Measurements from ENCODE around the gene TMEM132E. TPM values are rescaled to one million over a fixed set of nuclear protein-coding genes. Genes with fewer than 3 reads are reported as not detected.

The TMEM132E gene
- total RNA-seq, 2 experiments from 2014 or later, result 0.07 TPM; not detected in 1

DNA sequence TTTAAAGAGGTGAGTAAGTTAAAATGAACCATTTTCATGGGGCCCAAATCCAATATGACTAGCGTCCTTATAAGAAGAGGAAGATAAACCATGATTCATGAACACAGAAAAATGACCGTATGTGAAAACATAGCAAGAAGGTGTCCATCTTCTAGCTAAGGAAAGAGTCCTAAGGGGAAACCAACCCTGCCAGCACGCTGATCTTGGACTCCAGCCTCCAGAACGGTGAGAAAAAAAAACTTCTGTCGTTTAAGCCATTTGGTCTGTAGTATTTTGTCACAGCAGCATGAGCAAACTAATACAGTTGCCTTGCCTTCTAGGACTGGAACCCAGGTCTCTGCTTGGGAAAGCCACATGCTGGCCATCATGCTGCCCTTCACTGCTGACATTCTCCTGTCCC lies 4.2 kb upstream of the TMEM132E start:
- H3K27me3 Mint-ChIP-seq, result peaks cover 72% of the 10 kb centered on the region
- TF ChIP-seq, protein P1, sequence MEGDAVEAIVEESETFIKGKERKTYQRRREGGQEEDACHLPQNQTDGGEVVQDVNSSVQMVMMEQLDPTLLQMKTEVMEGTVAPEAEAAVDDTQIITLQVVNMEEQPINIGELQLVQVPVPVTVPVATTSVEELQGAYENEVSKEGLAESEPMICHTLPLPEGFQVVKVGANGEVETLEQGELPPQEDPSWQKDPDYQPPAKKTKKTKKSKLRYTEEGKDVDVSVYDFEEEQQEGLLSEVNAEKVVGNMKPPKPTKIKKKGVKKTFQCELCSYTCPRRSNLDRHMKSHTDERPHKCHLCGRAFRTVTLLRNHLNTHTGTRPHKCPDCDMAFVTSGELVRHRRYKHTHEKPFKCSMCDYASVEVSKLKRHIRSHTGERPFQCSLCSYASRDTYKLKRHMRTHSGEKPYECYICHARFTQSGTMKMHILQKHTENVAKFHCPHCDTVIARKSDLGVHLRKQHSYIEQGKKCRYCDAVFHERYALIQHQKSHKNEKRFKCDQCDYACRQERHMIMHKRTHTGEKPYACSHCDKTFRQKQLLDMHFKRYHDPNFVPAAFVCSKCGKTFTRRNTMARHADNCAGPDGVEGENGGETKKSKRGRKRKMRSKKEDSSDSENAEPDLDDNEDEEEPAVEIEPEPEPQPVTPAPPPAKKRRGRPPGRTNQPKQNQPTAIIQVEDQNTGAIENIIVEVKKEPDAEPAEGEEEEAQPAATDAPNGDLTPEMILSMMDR (IDR thresholded peaks at IDR 0.05), result no peak
- ATAC-seq (no peak), DNase-seq (no peak)
- intact Hi-C loops (cut with micrococcal nuclease), result no loop called here
- H3K9me3 Mint-ChIP-seq, result no peaks in the 10 kb centered on the region
- no peak overlapping the region for H3K27ac Mint-ChIP-seq
- no peaks in the 10 kb centered on the region for H3K36me3 Mint-ChIP-seq (ENCODE audit: low read depth)
- ChIA-PET POLR2A (no interaction called here), CTCF (interaction anchor here (1.0 kb wide), 1 partner anchor 10 kb away, joined by 3 read pairs; no protein-coding TSS in a partner anchor)
- H3K4me3 Mint-ChIP-seq, result no peak overlapping the region
- H3K4me1 Mint-ChIP-seq (ENCODE audit: low read depth), result peaks cover 7% of the 10 kb centered on the region

DNA sequence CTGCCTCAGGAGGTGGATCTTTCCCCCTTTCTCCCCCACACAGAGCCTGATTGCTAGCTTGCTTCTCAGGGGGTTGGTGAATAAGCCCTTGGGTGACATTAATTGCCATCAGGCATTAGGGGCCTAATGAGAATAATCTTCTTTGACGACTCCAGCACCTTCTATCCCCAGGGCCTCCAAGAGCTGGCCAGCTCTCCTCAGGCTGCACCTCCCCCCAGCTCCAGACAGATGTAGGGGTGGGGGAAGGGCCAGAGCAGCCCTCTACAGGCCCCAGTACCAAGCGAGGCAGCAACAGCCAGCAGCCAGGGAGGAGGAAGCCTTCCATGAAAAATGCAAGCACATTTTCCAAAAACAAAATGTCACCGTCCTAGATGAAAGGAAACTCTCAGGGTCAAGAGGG lies 1.4 kb upstream of the TMEM132E start:
- ATAC-seq (no peak), DNase-seq (no peak)
- no peaks in the 10 kb centered on the region for H3K9me3 Mint-ChIP-seq
- no peak overlapping the region for H3K27ac Mint-ChIP-seq
- intact Hi-C loops (cut with micrococcal nuclease), result no loop called here
- H3K4me1 Mint-ChIP-seq (ENCODE audit: low read depth), result peaks cover 13% of the 10 kb centered on the region
- CTCF ChIA-PET, result interaction anchor here (1.1 to 1.2 kb wide), 2 partner anchors 11 to 249 kb away, joined by 3 to 4 read pairs; no protein-coding TSS in a partner anchor
- TF ChIP-seq, protein P1 (IDR thresholded peaks at IDR 0.05), result no peak
- POLR2A ChIA-PET, result no interaction called here
- no peaks in the 10 kb centered on the region for H3K36me3 Mint-ChIP-seq (ENCODE audit: low read depth)
- H3K4me3 Mint-ChIP-seq, result no peak overlapping the region
- peaks cover 70% of the 10 kb centered on the region for H3K27me3 Mint-ChIP-seq

GRCh38 chr17:34578656-34579016 lies 746 bp upstream of the TMEM132E start:
- Mint-ChIP-seq H3K9me3 (no peaks in the 10 kb centered on the region), H3K4me3 (peak overlapping the region; percentile 64), H3K4me1 (ENCODE audit: low read depth) (peaks cover 13% of the 10 kb centered on the region), H3K27me3 (peaks cover 71% of the 10 kb centered on the region), H3K27ac (no peak overlapping the region), H3K36me3 (ENCODE audit: low read depth) (no peaks in the 10 kb centered on the region)
- intact Hi-C loops (cut with micrococcal nuclease), result no loop called here
- POLR2A ChIA-PET, result no interaction called here
- ATAC-seq (no peak), DNase-seq (no peak)
- CTCF ChIA-PET, result interaction anchor here (1.0 to 1.2 kb wide), 3 partner anchors 11 to 249 kb away, joined by 3 to 4 read pairs (median 3); no protein-coding TSS in a partner anchor
- TF ChIP-seq, protein P1 (IDR thresholded peaks at IDR 0.05), result no peak

DNA sequence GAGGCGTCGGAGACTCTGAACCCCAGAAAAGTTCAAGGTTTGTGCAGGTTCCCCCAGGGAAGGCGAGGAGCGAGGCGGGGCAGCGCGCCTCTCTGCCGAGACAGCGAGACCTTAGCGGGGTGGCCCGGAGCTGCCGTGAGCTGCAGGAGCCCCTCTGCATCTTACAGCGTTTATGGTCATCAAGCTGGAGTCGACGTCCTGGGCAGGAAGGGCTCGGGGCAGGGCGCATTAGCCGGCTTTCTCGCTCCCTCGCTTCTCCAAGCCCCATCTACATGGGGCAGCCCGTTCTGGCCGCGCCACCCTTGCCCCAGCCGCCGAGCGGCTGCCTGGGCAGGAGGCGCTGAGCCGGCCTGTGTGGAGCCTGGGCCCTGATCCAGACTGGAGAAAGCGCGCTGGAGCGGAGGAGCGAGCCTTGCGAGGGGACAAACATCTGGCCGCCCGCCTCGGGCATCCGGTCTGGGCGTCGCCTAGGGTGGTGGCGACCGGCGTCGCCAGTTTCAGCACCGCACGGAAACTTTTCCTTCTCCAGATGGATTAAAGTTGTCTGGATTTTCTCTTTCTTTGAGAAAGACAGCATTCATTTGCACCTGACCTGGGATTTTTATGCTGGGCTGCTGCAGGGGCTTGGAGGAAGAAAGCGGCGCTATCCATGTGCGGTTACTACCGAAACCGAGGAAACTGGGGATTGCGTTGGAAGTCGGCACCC lies 750 bp downstream of the TMEM132E start:
- Mint-ChIP-seq H3K4me1 (ENCODE audit: low read depth) (peaks cover 13% of the 10 kb centered on the region), H3K27me3 (peaks cover 73% of the 10 kb centered on the region), H3K4me3 (peak overlapping the region; percentile 40), H3K9me3 (no peaks in the 10 kb centered on the region), H3K27ac (no peak overlapping the region), H3K36me3 (ENCODE audit: low read depth) (no peaks in the 10 kb centered on the region)
- ChIA-PET CTCF (interaction anchor here (0.7 to 1.4 kb wide), 3 partner anchors 8 to 539 kb away, joined by 3 read pairs; no protein-coding TSS in a partner anchor), POLR2A (no interaction called here)
- ATAC-seq (no peak), DNase-seq (peak; percentile 15)
- TF ChIP-seq, protein P1 (IDR thresholded peaks at IDR 0.05), result no peak
- intact Hi-C loops (cut with micrococcal nuclease), result no loop called here

GRCh38 chr17:34580685-34581445 lies 1.5 kb downstream of the TMEM132E start:
- DNase-seq (peak; percentile 10), ATAC-seq (no peak)
- POLR2A ChIA-PET, result no interaction called here
- H3K4me1 Mint-ChIP-seq (ENCODE audit: low read depth), result peaks cover 13% of the 10 kb centered on the region
- H3K9me3 Mint-ChIP-seq, result no peaks in the 10 kb centered on the region
- no peak overlapping the region for H3K27ac Mint-ChIP-seq
- no peaks in the 10 kb centered on the region for H3K36me3 Mint-ChIP-seq (ENCODE audit: low read depth)
- CTCF ChIA-PET, result interaction anchor here (0.7 to 1.4 kb wide), 2 partner anchors 9 to 538 kb away, joined by 3 read pairs; no protein-coding TSS in a partner anchor
- intact Hi-C loops (cut with micrococcal nuclease), result no loop called here
- H3K4me3 Mint-ChIP-seq, result peak overlapping the region; percentile 40
- peaks cover 73% of the 10 kb centered on the region for H3K27me3 Mint-ChIP-seq
- TF ChIP-seq, protein P1 (IDR thresholded peaks at IDR 0.05), result no peak
